Cardiac fibroblast (primary cell): ENCODE measurements around the gene HDAC4.
A peak's percentile ranks its signal among the peaks of the same experiment; 100 is the strongest.

Experiments
- DNase-seq, 2 donors: peaks; one replicate each; pipeline versions ENCODE4 v3.0.0 to v3.0.0-alpha.2; 2010; ENCODE audit warnings: low read depth in 2 of 2
- H3K4me3 ChIP-seq, 2 donors: replicated peaks in 1 of 2; 1 replicate in 1 of 2; 2 replicates in 1 of 2; pipeline ENCODE4 v1.5.1; 2011; ENCODE audit warnings: low read depth in 2 of 2, low read length in 2 of 2, mild to moderate bottlenecking in 2 of 2, moderate library complexity in 1 of 2
- TF ChIP-seq, protein P1 (sequence below): IDR thresholded peaks from one replicate; pipeline ENCODE4 v1.5.1; 2011; ENCODE audit warnings: low read depth, mild to moderate bottlenecking, low read length, inconsistent platforms

HDAC4 gene

GRCh38 chr2:239139101-239139500 is 261.7 kb downstream of the HDAC4 start:
- no peak for DNase-seq
- TF ChIP-seq, protein P1, sequence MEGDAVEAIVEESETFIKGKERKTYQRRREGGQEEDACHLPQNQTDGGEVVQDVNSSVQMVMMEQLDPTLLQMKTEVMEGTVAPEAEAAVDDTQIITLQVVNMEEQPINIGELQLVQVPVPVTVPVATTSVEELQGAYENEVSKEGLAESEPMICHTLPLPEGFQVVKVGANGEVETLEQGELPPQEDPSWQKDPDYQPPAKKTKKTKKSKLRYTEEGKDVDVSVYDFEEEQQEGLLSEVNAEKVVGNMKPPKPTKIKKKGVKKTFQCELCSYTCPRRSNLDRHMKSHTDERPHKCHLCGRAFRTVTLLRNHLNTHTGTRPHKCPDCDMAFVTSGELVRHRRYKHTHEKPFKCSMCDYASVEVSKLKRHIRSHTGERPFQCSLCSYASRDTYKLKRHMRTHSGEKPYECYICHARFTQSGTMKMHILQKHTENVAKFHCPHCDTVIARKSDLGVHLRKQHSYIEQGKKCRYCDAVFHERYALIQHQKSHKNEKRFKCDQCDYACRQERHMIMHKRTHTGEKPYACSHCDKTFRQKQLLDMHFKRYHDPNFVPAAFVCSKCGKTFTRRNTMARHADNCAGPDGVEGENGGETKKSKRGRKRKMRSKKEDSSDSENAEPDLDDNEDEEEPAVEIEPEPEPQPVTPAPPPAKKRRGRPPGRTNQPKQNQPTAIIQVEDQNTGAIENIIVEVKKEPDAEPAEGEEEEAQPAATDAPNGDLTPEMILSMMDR, result no peak
- H3K4me3 ChIP-seq, result no peak overlapping the region

DNA sequence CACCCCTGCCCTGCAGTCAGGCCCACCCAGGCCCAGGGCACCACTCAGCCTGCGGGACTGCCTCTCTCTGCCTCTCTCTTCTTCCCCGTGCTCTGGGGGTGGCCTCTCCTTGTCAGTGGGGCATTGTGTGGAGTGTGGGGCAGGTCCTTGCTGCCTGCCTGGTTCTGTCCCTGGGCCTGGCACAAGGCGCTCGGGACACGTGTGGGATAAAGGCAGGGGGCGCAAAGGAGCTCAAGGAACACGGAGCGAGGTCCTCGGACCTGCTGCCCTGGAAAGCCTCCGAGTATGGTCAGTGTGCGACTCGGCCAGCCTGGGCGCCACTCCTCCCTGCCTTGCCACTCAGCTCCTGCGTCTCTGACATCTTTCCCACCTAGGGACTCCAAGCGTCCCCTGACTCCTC is 262.2 kb downstream of the HDAC4 start:
- no peak for DNase-seq
- no peak overlapping the region for H3K4me3 ChIP-seq
- TF ChIP-seq, protein P1, result no peak

GRCh38 chr2:239137898-239138283 is 262.9 kb downstream of the HDAC4 start:
- H3K4me3 ChIP-seq, result no peak overlapping the region
- TF ChIP-seq, protein P1, result no peak
- no peak for DNase-seq

DNA sequence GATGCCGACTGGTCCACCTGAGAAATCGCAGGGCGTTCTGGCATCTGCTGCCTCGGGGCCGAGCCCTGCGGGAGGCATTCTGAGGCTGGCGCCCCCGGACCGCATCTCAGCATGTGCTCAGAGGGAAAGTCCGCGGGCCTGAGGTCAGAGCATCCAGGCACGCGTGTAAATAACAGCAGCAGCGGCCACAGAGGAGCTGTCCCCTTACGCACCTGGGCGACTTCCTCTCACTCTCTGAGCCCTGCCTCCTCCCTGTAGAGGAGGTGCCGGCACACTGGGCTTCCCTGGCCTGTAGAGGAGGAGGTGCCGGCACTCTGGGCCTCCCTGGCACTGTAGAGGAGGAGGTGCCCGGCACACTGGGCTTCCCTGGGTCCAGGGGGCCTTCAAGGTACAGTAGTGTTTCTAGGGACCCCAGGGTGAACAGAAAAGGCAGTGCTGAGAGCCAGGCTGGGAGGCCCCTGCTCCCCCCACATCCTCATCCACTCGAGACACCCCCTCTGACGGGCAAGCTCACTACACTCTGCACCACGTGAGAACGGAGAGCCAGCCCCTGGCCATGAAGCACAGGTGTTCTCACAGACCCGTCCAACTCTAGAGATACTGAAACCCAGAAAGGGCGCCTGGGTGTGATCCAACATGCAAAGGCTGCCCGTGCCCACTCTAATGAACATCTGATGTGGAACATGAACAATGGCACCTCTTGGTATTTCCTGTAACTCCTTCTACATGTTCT is 263.5 kb downstream of the HDAC4 start:
- H3K4me3 ChIP-seq, result no peak overlapping the region
- TF ChIP-seq, protein P1, result no peak
- peak in 1 of 2 donors; percentile 10 for DNase-seq

- TF ChIP-seq, protein P1, result no peak
- no peak overlapping the region for H3K4me3 ChIP-seq
- DNase-seq, result peak in 1 of 2 donors; percentile 74
Observed at GRCh38 chr2:239136762-239137161, 264.1 kb downstream of the HDAC4 start.

GRCh38 chr2:239136203-239136602 is 264.6 kb downstream of the HDAC4 start:
- no peak for DNase-seq
- TF ChIP-seq, protein P1, result no peak
- no peak overlapping the region for H3K4me3 ChIP-seq

DNA sequence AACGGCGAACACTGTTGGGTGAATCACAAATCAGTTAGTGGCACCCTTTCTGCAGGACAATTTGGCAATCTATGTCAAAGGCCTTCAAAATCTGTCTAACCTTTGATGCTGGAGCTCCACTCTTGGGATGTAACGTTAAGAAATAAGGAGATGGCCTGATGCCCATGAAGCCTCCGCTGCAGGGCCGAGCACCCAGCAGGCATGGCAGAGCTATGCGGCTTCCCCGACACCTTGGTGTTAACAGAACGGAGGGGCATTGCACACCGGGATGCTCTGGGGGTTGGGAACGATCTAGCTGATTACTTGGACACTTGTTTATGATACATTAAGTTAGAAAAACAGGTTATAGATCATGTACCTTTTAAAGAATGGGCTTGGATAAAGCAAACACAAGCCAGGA is 265.3 kb downstream of the HDAC4 start:
- DNase-seq, result no peak
- TF ChIP-seq, protein P1, result no peak
- H3K4me3 ChIP-seq, result no peak overlapping the region
